Measurements from ENCODE around the gene PTGES.
A peak's percentile ranks its signal among the peaks of the same experiment; 100 is the strongest.

Gene PTGES

GRCh38 chr9:129745200-129745599 lies 7.6 kb downstream of the PTGES start:
- TF ChIP-seq, protein P1, sequence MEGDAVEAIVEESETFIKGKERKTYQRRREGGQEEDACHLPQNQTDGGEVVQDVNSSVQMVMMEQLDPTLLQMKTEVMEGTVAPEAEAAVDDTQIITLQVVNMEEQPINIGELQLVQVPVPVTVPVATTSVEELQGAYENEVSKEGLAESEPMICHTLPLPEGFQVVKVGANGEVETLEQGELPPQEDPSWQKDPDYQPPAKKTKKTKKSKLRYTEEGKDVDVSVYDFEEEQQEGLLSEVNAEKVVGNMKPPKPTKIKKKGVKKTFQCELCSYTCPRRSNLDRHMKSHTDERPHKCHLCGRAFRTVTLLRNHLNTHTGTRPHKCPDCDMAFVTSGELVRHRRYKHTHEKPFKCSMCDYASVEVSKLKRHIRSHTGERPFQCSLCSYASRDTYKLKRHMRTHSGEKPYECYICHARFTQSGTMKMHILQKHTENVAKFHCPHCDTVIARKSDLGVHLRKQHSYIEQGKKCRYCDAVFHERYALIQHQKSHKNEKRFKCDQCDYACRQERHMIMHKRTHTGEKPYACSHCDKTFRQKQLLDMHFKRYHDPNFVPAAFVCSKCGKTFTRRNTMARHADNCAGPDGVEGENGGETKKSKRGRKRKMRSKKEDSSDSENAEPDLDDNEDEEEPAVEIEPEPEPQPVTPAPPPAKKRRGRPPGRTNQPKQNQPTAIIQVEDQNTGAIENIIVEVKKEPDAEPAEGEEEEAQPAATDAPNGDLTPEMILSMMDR (IDR thresholded peaks at IDR 0.05): no peak
- H3K9me3 Mint-ChIP-seq: no peaks in the 10 kb centered on the region
- peaks cover 22% of the 10 kb centered on the region for H3K4me1 Mint-ChIP-seq
- no peak for DNase-seq
- H3K36me3 Mint-ChIP-seq (ENCODE audit: low read depth): no peaks in the 10 kb centered on the region
- H3K27ac Mint-ChIP-seq: peak overlapping the region; percentile 29
- H3K27me3 Mint-ChIP-seq (ENCODE audit: low read depth, poor library complexity): peaks cover 7% of the 10 kb centered on the region
- no peak overlapping the region for H3K4me3 Mint-ChIP-seq

DNA sequence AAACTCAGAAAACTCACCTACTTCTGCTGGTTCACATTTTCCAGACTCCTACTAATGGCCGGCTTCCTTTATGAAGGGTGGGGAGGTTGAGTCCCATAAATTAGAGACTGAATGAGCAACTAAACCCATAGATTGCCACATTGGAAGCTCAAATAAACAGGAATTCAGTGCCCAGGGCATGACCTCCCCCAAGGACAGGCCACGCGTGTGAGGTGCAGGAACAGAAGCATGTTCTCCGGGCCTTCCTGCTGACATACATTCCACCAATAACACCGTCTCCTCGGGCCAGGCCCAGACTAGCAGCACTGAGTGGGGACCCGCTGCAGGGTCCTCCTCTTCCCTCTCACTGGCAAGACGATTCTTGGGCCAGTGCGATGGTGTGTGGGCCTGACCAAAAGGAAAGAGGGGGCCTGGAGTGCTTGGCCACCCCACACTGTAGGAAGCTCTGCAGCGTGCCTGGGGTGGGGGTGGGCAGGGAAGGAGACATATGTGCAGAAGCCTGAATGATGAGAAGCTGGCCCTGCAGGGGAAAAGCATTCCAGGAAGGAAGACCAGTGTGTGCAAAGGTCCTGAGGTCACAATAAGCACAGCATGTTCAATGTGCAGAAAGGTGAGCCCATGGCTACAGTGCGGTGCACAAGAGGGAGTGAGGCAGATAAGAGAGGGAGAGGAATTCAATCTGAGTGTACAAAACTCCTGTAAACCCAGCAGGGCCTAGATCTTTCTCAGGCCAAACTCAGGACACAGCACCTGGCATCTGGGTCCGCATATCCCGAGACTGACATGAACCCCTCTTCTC lies 12.0 kb downstream of the PTGES start:
- TF ChIP-seq, protein P1 (IDR thresholded peaks at IDR 0.05): no peak
- H3K9me3 Mint-ChIP-seq: no peaks in the 10 kb centered on the region
- no peaks in the 10 kb centered on the region for H3K36me3 Mint-ChIP-seq (ENCODE audit: low read depth)
- peak overlapping the region; percentile 88 for H3K27ac Mint-ChIP-seq
- H3K4me3 Mint-ChIP-seq: no peak overlapping the region
- H3K4me1 Mint-ChIP-seq: peaks cover 36% of the 10 kb centered on the region
- no peak for DNase-seq
- peaks cover 14% of the 10 kb centered on the region for H3K27me3 Mint-ChIP-seq (ENCODE audit: low read depth, poor library complexity)

DNA sequence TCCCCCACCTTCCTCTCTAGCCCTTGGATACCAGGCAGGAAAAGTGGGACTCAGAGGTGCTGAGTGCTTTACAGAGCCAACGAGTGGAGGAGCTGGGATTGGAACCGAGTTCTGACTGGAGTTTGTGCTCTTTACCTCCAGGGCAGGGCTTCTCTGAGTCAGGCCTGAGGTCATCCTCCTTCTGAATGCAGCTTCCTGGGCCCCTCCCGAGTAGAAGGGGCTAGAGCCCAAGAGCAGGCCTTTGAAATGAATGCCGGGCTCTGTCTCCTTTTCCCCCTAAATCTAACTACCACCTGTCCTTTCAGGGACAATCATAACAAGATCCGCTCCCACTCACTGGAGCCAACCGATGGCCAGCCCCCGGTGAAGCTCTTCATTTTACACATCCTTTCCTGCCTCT lies 12.7 kb downstream of the PTGES start:
- Mint-ChIP-seq H3K27me3 (ENCODE audit: low read depth, poor library complexity) (peaks cover 14% of the 10 kb centered on the region), H3K9me3 (no peaks in the 10 kb centered on the region), H3K27ac (peak overlapping the region; percentile 88), H3K4me3 (no peak overlapping the region), H3K36me3 (ENCODE audit: low read depth) (no peaks in the 10 kb centered on the region), H3K4me1 (peaks cover 40% of the 10 kb centered on the region)
- DNase-seq: no peak
- TF ChIP-seq, protein P1 (IDR thresholded peaks at IDR 0.05): no peak

DNA sequence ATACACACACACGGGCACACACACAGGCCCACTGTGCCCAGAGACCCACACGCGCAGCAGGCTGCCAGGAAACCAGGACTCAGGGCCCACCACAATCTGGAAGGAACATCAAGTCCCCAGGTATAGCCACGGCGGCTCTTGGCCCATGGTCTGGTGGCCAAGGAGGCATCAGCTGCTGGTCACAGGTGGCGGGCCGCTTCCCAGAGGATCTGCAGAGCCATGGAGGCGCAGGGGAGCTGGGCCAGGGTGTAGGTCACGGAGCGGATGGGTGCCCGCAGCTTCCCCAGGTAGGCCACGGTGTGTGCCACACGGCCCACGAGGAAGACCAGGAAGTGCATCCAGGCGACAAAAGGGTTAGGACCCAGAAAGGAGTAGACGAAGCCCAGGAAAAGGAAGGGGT lies 13.4 kb downstream of the PTGES start:
- Mint-ChIP-seq H3K4me1 (peaks cover 40% of the 10 kb centered on the region), H3K36me3 (ENCODE audit: low read depth) (no peaks in the 10 kb centered on the region), H3K4me3 (no peak overlapping the region), H3K27ac (no peak overlapping the region), H3K9me3 (no peaks in the 10 kb centered on the region), H3K27me3 (ENCODE audit: low read depth, poor library complexity) (peaks cover 15% of the 10 kb centered on the region)
- DNase-seq: no peak
- TF ChIP-seq, protein P1 (IDR thresholded peaks at IDR 0.05): no peak

DNA sequence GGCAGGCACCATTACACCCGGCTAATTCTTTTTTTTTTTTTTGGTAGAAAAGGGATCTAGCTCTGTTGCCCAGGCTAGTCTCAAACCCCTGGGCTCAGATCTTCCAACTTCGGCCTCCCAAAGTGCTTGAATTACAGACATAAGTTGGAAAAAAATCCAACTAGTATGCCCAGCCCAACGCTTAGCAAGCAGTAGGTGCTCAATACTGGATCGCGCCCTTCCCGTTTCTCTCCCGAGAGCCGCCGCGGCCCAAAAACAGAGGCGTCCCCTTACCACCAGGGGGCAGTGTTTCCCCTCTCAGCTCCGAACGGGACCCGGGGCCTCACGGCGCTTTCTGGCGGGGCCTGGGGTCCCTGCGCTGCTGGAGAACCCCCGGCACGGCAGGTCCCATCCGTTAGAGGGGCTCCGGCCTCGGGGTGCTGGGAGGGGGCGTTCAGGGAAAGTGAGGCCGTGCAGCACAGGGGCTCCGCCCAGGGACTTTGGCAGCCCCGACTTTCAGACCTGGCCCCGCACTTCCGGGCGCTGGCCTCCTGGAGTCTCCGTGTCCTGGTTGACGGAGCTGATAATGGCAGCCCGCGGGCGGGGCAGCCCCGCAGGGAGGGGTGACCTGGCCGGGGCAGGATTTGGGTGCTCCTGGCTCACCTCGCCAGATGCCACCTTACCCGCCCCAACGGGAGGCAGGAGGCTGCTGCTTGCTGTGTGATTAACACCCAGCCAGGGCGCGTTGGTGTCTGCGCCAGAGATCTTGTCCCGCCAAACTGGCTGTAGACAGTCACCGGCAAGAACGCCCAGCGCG lies 15.2 kb downstream of the PTGES start:
- peaks cover 38% of the 10 kb centered on the region for H3K4me1 Mint-ChIP-seq
- H3K4me3 Mint-ChIP-seq: peak overlapping the region; percentile 78
- H3K36me3 Mint-ChIP-seq (ENCODE audit: low read depth): no peaks in the 10 kb centered on the region
- no peak overlapping the region for H3K27ac Mint-ChIP-seq
- peak; percentile 93 for DNase-seq
- H3K27me3 Mint-ChIP-seq (ENCODE audit: low read depth, poor library complexity): peaks cover 15% of the 10 kb centered on the region
- TF ChIP-seq, protein P1 (IDR thresholded peaks at IDR 0.05): peak; percentile 98
- no peaks in the 10 kb centered on the region for H3K9me3 Mint-ChIP-seq
